EL (cell line): ENCODE results near the gene GOLGA6C.
"Not testable (repeated sequence)": the region's sequence is repeated elsewhere in the genome, so short reads cannot be mapped to it uniquely, and the experiment has no call there.

ENCODE experiments used
- DNase-seq: peaks from one replicate; pipeline ENCODE4 v3.0.0-alpha.2; 2016

GOLGA6C gene

GRCh38 chr15:75228787-75229186, 29.3 kb upstream of the GOLGA6C start:
- no peak for DNase-seq

- DNase-seq, result no peak
These were observed 28.7 kb upstream of the GOLGA6C start for GRCh38 chr15:75229191-75230015.

GRCh38 chr15:75230016-75230343, 28.2 kb upstream of the GOLGA6C start:
- no peak for DNase-seq

- DNase-seq, result no peak
These were observed 27.4 kb upstream of the GOLGA6C start for GRCh38 chr15:75230551-75231371.

DNA sequence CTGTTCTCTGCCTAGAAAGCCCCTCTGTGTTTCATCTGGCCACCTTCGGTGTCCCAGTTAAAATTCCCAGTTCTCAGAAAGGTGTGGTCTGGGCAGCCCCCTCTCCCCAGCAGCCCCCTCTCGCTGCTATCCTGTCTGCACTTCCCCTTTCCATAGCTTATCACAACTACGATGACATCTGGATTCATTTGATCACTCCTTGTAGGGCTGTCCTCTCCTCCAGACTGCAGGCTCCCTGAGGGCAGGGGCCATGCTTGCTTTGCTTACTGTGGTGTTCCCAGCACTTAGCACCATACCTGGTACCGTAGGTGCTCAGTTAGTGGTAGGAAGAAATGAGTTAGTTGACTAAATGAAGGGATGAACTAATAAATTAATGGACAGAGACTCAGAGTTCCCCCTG, 26.3 kb upstream of the GOLGA6C start:
- DNase-seq, result no peak

DNA sequence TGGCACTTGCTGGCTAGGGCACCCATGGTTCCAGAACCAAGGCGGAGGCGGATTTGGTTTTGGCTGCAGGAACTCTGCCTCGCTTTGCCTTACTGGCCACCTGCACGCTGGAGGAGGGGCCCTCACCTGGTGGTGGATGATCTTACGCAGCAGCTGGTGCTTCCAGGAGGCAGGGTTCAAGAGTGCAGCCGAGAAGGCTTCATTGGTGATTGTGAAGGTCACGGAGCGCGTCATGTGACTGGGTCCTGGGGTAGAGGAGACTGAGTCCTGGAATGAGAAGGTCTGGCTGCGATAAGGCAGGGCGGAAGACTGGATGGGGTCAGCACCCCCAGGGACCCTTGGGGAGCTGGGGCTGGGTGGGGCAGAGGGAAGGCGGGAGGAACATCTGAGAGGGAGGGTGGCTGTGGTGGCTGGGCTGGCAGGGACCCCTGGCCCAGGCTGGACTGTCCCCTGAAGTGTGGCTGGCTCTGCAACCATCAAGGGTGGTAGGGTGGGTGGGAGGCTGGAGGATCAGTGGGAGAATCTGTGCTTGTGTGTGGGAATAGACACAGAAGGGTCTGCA, 25.8 kb upstream of the GOLGA6C start:
- no peak for DNase-seq

DNA sequence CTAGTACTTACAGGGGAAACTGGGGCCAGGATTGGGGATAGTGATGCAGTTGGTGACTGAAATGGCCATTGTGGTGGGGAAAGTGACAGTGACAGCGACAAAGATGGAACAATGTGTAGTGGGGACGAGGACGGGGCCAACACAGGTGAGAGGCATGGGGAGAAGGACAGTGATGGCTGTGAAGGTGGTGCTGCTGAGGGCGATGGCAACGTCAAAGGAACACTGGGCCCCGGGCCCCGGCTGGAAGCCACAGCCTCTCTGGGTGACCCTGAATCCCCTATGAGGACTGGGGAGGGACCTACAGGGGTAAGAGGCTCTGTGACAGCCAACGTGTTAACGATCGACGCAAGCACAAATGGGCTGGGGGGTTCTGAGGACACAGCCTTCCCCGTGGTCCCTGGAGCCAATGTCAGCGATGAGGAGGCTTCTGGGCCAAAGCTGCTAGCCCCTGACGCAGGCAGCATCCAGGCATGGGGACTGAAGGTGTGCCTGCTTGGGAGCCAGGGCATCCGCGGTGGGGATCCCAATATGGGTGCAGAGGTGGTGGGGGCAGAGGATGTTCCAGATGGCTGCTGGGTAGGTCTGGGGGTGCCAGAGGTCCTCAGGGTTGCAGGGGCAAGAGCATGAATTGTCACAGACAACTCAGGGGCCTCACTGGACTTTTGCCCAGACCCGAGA, 25.2 kb upstream of the GOLGA6C start:
- DNase-seq, result no peak

DNA sequence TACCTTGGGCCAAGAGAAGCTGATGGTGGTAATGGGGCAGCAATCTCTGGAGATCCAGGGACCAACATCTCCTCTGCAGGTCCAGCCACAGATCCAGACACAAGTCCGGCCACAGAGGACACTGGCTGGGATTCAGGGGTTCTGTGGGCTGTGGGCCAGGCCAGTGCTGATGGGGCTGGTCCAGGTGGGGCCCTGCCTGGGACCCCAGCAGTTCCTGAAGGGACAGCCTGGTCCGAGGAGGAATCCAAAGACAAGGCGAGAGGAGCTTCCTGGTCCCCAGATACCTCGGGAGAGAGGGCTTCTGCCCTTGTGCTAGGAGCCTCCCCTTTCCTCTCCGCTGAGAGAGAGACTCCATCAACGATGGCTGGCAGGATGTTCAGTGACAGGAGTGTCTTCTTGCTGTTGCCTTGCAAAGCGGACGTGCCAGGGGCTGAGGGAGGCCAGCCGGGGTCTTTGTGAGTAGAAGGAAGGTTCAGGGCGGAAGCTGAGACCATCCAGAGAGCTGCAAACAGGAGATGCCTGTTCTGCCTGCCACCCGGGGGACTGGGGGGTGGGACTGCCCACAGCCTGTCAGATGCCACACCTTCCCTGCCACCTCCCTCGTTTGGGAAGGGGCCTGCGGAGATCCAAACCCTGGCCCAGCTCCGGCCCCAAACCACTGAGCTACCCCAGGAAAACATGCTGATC, 24.5 kb upstream of the GOLGA6C start:
- no peak for DNase-seq

DNA sequence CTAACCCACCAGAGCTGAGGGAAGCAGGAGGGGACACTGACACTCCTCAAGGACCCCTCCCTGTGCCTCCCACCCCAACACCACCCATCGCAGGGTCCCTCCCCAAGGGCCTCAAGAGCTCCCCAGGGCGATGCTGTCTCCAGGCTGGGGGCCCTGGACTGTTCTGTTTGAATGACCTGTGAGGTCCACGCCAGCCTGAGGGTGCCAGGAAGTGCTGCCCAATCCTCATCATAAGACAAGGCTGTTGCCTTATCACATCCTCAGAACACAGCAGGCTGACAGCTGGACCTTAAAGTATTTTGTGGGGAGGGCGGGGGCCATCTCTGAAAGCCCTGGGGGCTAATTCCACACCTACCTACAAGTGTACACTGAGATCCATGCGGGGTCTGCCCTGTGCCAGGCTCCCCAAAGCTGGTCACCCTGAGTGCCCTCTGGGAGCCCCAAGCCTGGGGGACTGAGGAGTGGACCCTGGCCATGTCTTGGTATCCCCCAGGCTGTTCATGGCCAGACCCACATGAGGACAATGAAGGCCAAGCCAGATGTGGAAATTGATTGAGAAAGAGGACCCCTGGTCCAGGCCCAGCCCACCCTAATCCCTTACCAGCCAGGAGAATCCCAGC, 23.8 kb upstream of the GOLGA6C start:
- DNase-seq, result no peak

- no peak for DNase-seq
These were observed 23.0 kb upstream of the GOLGA6C start for GRCh38 chr15:75235051-75235673.

DNA sequence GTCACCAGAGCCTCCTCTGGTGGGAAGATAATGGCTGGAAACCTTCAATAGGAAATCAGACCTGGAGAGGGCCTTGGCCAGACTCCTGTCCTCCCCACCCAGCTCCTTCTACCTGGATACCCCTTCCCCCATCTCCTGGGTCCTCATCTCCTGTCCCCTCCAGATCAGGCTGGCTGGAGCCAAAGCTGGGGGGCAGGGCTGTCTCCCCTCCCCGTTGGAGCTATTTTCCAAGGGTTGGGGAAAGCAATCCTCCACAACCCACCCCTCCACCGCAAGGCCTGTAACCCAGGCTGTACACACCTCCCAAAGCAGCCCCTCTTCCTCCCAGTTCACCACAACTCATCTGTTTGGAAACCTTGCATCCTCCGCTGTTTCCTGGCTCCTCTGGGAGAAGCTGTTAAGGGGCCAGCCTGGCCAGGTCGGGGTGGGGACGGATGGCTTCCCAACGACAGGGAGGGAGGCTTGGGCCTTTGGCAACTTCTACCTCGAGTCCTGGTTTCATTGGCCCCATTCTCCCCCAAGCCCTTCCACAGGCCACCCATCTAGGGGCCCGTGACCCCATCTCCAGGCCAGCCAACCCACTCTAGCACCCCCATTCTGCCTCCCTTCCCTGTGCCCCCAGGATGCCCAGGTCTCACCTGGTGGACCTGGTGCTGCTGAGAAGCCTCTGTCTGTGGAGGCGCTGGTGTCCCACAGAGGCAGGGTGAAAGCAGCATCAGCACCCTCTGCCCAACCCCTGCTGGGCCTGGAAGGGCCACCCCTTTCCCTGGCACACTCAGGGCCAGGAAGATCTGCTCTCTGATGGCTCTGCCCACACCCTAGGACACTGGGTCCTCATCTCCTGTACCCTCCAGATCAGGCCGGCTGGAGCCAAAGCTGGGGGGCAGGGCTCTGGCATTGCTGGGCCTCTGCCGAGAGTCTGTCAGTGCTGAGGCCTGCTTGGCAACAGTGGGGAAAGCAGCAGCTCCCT, 22.1 kb upstream of the GOLGA6C start:
- DNase-seq, result no peak

DNA sequence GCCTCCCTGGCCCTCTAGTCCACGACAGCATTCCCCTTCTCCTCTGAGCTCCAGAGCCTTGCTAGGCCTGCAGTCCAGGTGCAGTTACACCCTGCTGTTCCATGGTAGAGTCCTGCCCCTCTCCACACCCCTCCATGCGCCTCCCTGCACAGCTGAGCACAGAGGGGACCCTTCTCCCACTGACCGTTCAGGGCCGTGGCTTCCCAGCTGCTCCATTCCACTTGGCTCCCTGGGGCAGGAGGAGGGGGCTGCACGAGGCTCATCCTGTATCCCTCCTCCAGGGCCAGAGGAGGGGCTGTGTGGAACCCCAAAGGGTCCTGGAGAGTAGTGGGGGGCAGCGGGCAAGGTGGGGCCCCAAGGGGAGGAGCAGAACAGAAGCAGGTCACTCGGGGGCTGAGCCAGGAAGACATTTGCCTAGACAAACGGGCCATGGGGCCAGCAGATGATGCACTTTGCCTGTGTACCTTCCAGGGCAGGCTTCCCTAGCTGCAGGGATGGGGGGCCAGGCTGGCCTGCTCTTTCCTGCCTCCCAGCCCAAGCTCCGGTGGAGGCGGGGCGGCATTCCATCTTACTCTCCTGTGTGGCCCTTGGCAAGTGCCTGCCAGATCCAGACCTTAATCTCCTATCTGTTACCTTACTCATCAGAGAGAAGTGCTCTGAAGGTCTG, 20.7 kb upstream of the GOLGA6C start:
- DNase-seq, result no peak

GRCh38 chr15:75238150-75238549, 20.0 kb upstream of the GOLGA6C start:
- DNase-seq, result no peak

- DNase-seq, result not testable (repeated sequence)
These were observed 12.4 kb upstream of the GOLGA6C start for GRCh38 chr15:75245741-75246140.

DNA sequence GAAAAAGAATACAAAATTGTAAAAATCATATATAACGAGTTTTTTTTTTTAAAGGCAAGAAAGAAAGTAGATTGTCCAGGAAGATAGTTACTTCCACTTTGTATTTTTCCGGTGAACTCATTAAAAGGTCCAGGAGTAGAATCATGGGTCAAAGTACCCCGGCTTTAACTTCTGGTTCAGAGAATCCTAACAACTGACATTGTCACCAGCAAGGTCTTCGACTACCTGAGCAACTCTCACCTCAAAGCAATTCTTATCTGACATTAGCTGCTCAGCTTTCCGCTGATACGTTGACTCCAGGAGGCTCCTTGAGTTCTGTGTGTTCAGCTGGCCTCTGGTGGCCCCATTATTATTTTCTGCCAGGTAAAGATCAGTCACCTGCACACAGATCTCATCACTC, 9.1 kb upstream of the GOLGA6C start:
- DNase-seq, result not testable (repeated sequence)

DNA sequence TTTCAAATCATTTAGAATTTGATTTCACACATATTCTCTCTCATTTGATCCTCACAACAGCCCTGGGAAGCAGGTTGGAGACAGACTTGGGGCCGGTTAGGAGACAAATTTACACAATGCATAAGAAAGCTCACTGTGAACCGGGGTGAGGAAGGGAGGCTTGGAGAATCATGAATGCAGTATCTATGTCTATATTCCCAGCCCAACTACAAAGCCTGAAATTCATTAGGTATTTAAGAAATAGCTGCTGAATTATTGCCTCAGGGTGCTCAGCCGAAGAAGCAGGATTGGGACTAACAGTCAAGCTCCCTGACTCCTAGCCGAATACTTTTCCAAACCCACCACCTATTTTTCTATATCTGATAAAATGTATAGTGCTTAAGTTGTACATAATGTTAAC, 8.4 kb upstream of the GOLGA6C start:
- DNase-seq, result no peak

DNA sequence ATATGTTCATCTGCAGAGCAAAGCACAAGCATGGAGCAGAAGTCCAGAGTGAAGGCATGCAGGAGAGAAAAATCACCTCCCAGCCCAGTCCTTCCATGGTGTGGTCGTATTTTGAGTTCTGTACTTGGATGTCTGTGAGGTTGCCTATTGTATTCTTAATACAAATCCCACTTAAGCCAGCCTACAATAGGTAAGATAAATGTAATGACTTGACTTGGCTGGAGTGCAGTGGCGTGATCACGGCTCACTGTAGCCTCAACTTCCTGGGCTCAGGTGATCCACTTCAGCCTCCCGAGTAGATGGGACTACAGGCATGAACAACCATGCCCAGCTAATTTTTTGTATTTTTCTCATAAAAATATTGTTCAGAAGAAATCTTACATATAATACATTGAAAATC, 6.8 kb upstream of the GOLGA6C start:
- DNase-seq, result not testable (repeated sequence)

DNA sequence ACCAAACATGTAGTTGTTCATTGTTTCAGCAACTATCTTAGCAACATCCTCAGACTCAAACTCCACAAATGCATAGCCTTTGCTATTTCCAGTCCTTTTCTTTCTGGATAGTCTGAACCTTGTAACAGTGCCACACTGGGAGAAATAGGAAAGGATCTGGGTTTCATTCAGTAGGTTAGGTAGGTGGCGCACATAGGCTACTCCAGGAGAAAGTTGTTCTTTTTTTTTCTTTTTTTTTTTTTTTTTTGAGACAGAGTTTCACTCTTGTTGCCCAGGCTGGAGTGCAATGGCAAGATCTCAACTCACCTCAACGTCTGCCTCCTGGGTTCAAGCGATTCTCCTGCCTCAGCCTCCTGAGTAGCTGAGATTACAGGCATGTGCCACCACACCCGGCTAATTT, 5.8 kb upstream of the GOLGA6C start:
- DNase-seq, result not testable (repeated sequence)

GRCh38 chr15:75258620-75259343, 648 bp downstream of the GOLGA6C start:
- DNase-seq, result not testable (repeated sequence)
